ENCODE results near the gene RIMBP2.

RIMBP2 gene

GRCh38 chr12:130489293-130489692, 226.8 kb downstream of the RIMBP2 start:
- no peak for TF ChIP-seq ZFX (IDR thresholded peaks at IDR 0.05; ENCODE audit: borderline replicate concordance)
- TF ChIP-seq CTCF (IDR thresholded peaks at IDR 0.05) = no peak
- no peak overlapping the region for H3K27ac ChIP-seq

DNA sequence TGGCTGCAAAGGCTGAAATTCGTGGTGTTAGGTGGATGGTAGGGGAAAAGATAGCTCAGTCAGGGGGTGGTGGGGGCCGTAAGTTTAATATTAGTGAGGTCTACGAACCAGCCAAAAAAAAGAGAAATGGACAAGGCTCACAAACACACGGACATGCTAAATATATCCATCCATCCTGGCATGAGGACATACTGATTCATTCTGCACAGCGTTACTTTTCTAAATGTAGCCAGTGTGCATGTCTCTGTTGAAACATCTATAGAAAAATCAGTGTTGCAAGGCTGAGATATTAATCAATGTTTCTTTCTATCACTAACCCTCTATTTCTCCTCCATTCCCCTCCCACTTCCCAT, 227.8 kb downstream of the RIMBP2 start:
- TF ChIP-seq CTCF (IDR thresholded peaks at IDR 0.05) = no peak
- no peak for TF ChIP-seq ZFX (IDR thresholded peaks at IDR 0.05; ENCODE audit: borderline replicate concordance)
- no peak overlapping the region for H3K27ac ChIP-seq

GRCh38 chr12:130487636-130488357, 228.3 kb downstream of the RIMBP2 start:
- no peak for TF ChIP-seq CTCF (IDR thresholded peaks at IDR 0.05)
- no peak for TF ChIP-seq ZFX (IDR thresholded peaks at IDR 0.05; ENCODE audit: borderline replicate concordance)

DNA sequence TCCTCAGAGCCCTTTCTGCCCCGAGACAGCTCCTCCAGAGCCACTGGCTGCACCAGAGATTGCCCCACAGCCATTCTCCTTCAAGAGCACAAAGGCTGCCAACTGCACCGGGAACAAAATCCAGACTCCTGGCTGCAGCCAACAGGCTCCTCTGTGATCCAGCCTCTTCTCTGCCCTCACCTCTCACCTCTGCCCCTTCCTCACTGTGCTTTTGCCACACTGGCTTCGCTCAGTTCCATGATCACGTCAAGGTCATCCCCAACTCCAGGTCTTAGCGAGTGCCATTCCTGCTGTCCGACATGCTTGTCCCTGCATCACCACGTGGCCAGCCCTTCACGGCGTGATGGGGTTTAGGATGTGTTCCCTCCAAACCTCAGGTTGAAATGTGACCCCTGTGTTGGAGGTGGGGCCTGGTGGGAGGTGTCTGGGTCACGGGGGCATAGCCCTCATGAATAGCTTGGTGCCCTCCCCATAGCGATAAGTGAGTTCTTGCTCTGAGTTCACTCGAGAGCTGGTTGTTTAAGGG, 229.1 kb downstream of the RIMBP2 start:
- TF ChIP-seq CTCF (IDR thresholded peaks at IDR 0.05) (no peak), ZFX (IDR thresholded peaks at IDR 0.05; ENCODE audit: borderline replicate concordance) (no peak)
- H3K27ac ChIP-seq = no peak overlapping the region

More at GRCh38 chr12:130487636-130488357, 228.3 kb downstream of the RIMBP2 start:
- no peak overlapping the region for H3K27ac ChIP-seq

DNA sequence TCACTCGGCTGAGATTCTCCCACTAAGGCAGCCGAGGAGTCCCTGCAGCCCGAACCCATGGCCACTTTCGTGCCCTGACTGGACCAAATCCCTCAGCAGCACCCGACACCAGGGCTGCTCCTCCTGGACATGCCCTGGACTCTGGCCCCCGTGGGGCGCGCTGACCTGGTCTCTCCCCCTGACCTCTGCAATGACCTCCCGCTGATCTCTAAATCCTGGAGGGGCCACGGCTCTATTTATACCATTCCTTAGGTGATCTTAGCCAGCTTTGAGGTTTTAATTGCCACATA, 230.0 kb downstream of the RIMBP2 start:
- no peak for TF ChIP-seq ZFX (IDR thresholded peaks at IDR 0.05; ENCODE audit: borderline replicate concordance)
- TF ChIP-seq CTCF (IDR thresholded peaks at IDR 0.05) = no peak
- H3K27ac ChIP-seq = no peak overlapping the region

DNA sequence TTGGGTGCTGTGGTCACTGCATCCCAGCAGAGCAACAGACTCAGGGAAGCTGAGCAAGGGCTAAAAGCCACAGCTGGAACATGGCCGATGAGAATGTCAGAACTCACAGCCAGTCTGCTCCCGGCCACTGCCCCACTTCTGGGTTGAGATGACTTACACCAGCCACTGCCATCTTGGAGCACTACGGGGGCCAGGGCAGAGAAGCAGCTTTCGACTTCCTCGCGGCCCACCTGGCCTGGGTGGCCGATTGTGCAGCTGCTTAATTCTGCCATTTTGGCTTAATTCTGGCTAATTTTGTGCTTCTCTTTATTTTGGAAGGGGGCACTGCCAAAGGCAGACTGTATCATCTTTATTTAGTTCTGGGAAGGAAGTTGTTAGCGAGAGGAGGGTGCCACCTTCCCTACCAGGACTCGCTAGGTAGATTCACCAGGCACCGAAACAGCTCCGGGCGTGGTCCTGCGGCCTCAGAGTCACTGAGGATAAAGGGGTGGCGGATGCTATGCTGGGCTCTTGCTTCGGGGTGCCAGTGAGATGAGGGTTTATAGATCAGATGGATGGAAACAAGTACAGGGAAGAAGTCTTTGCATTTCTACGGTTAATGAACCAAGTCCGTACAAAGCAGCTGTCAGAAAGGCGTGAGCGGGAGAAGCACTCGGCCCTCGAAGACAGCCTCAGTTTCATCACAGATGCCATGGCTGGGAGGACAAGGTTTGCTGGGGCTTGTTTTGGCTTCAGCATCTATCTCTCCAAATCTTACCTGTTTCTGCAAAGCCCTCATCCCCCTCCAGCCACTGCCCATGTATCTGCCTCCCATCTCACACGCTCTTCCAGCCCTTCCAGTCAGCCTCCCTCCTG, 230.6 kb downstream of the RIMBP2 start:
- TF ChIP-seq CTCF (IDR thresholded peaks at IDR 0.05) (no peak), ZFX (IDR thresholded peaks at IDR 0.05; ENCODE audit: borderline replicate concordance) (no peak)
- H3K27ac ChIP-seq = no peak overlapping the region

DNA sequence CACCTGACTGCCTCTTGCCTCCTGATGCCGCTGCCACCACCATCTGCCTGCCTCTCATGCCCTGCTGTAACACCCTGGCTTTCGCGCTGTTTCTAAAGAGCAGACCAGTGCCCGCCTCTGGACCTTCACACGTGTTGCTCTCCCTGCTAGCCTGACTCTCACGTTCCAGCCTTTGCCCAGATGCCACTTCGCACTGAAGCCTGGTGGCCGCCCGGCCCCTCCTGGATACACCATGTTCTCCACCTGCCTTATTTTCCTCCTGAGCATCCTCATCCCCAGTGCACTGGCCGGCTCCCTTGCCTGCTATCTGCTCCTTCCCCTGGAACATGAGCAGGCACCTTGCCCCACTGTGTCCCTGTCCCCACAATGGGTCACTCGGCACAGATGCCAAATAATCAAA, 231.9 kb downstream of the RIMBP2 start:
- H3K27ac ChIP-seq = no peak overlapping the region
- no peak for TF ChIP-seq ZFX (IDR thresholded peaks at IDR 0.05; ENCODE audit: borderline replicate concordance)
- no peak for TF ChIP-seq CTCF (IDR thresholded peaks at IDR 0.05)
